NB4 (cell line): ENCODE data around the gene INTS14.

ENCODE experiments used
- CTCF ChIP-seq: IDR thresholded peaks from one replicate; pipeline ENCODE4 v1.5.1; 2012; ENCODE audit warnings: low read depth, low read length
- MAX ChIP-seq: IDR thresholded peaks from 2 replicates; pipeline ENCODE4 v1.6.1; 2011; ENCODE audit warnings: low read depth, low read length
- MYC ChIP-seq: IDR thresholded peaks from 2 replicates; pipeline ENCODE4 v1.6.1; 2011; ENCODE audit warnings: low read depth, low read length
- POLR2A ChIP-seq: IDR thresholded peaks from 2 replicates; pipeline ENCODE4 v1.6.1; 2011; ENCODE audit warnings: mild to moderate bottlenecking; ENCODE audit not compliant: insufficient read length; ENCODE audit errors: extremely low read depth

GRCh38 chr15:65629548-65629947 is 18.6 kb upstream of the INTS14 start:
- TF ChIP-seq CTCF (no peak), POLR2A (no peak), MYC (no peak), MAX (no peak)
